ENCODE data around the gene WARS2.
"Not testable (repeated sequence)": the region's sequence is repeated elsewhere in the genome, so short reads cannot be mapped to it uniquely, and the experiment has no call there.

DNA sequence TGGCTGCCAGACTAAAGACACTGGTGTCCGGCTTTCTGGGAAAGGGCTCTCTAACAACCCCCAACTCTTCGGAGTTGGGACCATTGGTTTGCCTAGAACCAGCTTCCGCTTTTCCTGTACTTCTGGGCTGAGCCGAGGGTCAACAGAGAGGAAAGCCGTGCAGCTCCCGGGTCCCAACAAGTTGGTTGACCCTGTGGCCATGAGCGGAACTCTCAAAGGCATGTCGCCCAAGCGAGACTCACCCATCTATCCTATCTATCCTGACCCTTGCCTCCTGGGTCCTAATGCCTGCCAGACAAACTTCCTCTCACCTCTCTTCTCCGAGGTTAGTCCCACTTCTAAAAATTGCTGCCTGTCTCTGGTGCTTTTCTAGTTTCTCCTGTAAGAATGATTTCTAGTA, 32.5 kb upstream of the WARS2 start:
- TF ChIP-seq, protein P1, sequence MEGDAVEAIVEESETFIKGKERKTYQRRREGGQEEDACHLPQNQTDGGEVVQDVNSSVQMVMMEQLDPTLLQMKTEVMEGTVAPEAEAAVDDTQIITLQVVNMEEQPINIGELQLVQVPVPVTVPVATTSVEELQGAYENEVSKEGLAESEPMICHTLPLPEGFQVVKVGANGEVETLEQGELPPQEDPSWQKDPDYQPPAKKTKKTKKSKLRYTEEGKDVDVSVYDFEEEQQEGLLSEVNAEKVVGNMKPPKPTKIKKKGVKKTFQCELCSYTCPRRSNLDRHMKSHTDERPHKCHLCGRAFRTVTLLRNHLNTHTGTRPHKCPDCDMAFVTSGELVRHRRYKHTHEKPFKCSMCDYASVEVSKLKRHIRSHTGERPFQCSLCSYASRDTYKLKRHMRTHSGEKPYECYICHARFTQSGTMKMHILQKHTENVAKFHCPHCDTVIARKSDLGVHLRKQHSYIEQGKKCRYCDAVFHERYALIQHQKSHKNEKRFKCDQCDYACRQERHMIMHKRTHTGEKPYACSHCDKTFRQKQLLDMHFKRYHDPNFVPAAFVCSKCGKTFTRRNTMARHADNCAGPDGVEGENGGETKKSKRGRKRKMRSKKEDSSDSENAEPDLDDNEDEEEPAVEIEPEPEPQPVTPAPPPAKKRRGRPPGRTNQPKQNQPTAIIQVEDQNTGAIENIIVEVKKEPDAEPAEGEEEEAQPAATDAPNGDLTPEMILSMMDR (IDR thresholded peaks at IDR 0.05): not testable (repeated sequence)
- not testable (repeated sequence) for TF ChIP-seq POLR2A (IDR thresholded peaks at IDR 0.05; ENCODE audit: low read depth)
